ENCODE data around the gene MMP15.

The MMP15 gene

GRCh38 chr16:58020628-58021521 is 4.7 kb upstream of the MMP15 start:
- DNase-seq: peak; percentile 64

GRCh38 chr16:58021661-58022551 is 3.6 kb upstream of the MMP15 start:
- DNase-seq: no peak

GRCh38 chr16:58022601-58023371 is 2.8 kb upstream of the MMP15 start:
- DNase-seq: no peak

- DNase-seq: peak; percentile 21
These were observed 836 bp upstream of the MMP15 start for GRCh38 chr16:58024486-58025350.

GRCh38 chr16:58026139-58026704 is 668 bp downstream of the MMP15 start:
- DNase-seq: no peak

- no peak for DNase-seq
These were observed 1.2 kb downstream of the MMP15 start for GRCh38 chr16:58026705-58027160.

GRCh38 chr16:58027161-58027915 is 1.8 kb downstream of the MMP15 start:
- DNase-seq: no peak

- DNase-seq: no peak
These were observed 2.4 kb downstream of the MMP15 start for GRCh38 chr16:58027916-58028455.

GRCh38 chr16:58028541-58029070 is 3.1 kb downstream of the MMP15 start:
- DNase-seq: no peak

GRCh38 chr16:58029410-58029809 is 3.9 kb downstream of the MMP15 start:
- no peak for DNase-seq

- no peak for DNase-seq
These were observed 4.7 kb downstream of the MMP15 start for GRCh38 chr16:58030136-58030840.

GRCh38 chr16:58031016-58031800 is 5.7 kb downstream of the MMP15 start:
- no peak for DNase-seq

GRCh38 chr16:58032710-58033293 is 7.2 kb downstream of the MMP15 start:
- DNase-seq: no peak

- no peak for DNase-seq
These were observed 8.7 kb downstream of the MMP15 start for GRCh38 chr16:58034128-58034685.

GRCh38 chr16:58034774-58035173 is 9.2 kb downstream of the MMP15 start:
- no peak for DNase-seq

GRCh38 chr16:58035356-58036170 is 10.0 kb downstream of the MMP15 start:
- no peak for DNase-seq

- DNase-seq: no peak
These were observed 11.4 kb downstream of the MMP15 start for GRCh38 chr16:58036943-58037342.

All from stimulated activated CD4-positive, alpha-beta T cell treated with anti-CD3 and anti-CD28 coated beads, Interleukin-4, amount 100 ng/mL, for 24 hours (primary cell).